GM19043 (cell line): Measurements from ENCODE around the gene PLAAT5.
"Not testable (repeated sequence)": the region's sequence is repeated elsewhere in the genome, so short reads cannot be mapped to it uniquely, and the experiment has no call there.

Source experiments
- ATAC-seq: cut with Tn5 transposase; IDR thresholded peaks from one replicate; pipeline ENCODE4 v1.9.1; 2021; ENCODE audit warnings: low read depth; ENCODE audit not compliant: unreplicated experiment

The PLAAT5 gene, protein sequence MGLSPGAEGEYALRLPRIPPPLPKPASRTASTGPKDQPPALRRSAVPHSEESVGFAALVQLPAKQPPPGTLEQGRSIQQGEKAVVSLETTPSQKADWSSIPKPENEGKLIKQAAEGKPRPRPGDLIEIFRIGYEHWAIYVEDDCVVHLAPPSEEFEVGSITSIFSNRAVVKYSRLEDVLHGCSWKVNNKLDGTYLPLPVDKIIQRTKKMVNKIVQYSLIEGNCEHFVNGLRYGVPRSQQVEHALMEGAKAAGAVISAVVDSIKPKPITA

GRCh38 chr11:63490551-63491239, at the start of gene PLAAT5:
Gene PLAAT5, minus strand, starts transcription at chr11:63491167. Its CDS starts 133 bp downstream, at chr11:63491034.
- ATAC-seq, result no peak

- ATAC-seq, result no peak
Measured at GRCh38 chr11:63537293-63538101, 46.5 kb upstream of the PLAAT5 start.

DNA sequence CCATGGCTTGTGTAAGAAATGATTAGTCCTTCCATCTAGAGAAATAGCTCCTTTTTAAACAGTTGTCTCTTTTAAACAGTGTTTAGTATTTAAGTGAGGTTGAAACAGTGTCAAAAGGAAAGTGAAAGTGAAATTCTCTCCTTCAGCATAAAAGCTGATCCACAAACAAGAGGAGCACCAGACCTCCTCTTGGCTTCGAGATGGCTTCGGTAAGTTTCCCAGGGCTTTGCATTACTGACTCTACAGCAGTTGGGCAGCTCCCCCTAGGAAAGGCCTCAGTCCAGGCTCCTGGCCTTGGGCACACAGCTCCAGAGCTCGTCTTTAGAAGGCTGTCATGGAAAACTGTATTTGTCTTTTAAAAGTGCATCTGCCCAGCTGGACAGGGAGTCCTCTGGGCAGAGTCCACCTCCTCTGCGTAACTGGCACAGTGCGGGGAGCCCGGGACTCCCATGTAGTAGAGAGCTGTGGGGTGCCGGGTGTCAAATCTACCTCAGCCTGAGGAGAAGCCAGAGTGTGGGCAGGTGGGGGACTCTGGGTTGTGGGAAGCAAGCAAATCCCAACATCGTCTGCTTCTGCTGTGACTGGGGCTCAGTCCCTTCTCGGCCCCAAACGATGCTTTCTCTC, 45.8 kb upstream of the PLAAT5 start, which contains the start of gene PLAAT4:
PLAAT4 (plus strand) TSS at position 140 of the 624 bp plus-strand sequence; CDS start at position 201, 61 bp downstream.
- no peak for ATAC-seq

DNA sequence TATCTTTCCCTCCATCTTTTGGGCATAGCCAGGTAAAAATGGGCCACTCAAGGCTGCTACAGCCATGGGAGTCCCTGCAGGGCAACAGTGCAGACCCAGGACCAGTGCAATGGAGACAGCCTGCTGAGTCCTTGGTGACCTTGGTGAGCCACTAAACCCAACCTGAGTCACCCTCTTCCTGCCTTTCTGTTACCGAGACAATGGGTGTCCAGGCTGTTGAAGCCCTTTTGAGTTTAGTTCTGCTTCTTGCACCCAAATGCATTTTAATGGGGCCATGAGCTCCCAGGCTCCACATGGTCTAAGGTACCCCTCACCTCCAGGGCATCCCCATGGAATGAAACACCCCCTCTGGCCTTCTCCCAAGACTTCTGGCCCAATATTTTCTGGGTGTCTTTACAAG, 44.8 kb upstream of the PLAAT5 start:
- ATAC-seq, result no peak

DNA sequence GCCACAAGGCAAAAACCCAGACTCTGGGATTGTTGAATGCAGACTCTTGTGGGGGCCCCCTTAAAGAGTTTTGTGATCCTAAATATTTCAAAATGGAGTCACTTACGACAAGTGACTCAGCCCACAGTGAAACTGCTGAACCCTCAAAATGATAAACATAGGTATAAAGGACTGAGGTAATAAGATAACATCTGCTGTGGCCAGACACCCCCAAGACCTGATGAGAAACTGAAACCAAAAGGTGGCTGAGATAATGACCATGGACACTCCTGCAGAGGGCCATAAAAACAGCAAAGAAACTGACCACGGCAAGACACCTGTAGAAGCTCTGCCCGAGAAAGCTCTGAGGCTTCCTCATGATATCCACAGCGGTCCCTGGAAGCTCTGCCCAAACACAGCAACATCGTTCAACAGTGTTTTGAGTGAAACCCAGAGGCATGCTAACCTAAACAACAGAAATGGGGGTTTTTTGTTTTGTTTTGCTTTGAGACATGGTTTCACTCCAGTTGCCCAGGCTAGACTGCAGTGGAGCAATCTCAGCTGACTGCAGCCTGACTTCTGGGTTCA, 44.0 kb upstream of the PLAAT5 start:
- no peak for ATAC-seq

GRCh38 chr11:63534076-63534475, 43.1 kb upstream of the PLAAT5 start:
- ATAC-seq, result no peak

DNA sequence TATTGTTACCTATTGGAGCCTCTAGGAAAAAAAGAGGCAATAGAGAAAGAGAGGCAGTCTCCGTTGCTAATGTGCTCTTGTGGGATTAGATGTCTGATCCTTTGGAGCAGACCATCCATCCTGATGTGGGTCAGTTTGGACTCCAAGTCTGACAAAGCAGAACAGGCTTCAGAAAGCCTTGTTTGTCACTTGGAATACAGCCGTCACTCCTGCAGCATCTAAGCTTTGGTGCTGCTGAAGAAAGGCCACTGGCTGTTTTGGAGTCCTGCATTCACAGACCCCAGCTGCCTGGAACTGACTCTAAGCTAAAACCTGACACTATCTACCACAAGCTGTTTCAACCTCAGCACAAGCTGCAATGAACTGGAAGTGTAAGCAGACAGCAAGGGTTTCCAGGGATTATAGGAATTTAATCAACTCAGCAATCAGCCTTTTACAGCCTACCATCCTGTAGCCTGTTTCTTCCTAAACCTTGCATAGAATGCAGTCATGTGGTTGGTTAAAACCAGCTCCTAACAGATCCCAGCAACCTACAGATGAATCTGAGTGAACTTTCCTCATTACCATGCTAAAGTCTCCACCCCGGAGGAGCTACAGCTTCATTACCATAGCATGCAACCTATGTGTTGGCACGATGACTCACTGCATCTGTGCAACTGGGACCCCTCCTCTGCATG, 42.0 kb upstream of the PLAAT5 start:
- ATAC-seq, result no peak

DNA sequence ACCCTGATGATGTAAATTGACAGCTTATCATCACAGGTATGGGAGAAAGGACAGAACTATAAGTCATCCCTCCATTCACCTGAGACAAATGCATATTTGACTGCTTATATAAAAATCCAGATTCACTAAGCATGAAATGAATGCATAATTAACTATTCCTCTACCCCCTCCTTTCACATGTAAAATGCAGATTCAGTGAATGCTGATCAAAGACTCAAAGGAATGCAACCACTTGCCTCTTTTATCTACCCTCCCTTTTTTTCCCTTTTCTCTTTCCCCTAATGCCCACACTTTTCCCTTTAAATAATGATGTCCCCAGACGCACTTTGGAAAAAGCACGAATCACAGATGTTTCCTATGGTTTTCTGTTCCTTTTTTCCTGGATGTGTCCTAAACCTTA, 41.1 kb upstream of the PLAAT5 start:
- ATAC-seq, result no peak

DNA sequence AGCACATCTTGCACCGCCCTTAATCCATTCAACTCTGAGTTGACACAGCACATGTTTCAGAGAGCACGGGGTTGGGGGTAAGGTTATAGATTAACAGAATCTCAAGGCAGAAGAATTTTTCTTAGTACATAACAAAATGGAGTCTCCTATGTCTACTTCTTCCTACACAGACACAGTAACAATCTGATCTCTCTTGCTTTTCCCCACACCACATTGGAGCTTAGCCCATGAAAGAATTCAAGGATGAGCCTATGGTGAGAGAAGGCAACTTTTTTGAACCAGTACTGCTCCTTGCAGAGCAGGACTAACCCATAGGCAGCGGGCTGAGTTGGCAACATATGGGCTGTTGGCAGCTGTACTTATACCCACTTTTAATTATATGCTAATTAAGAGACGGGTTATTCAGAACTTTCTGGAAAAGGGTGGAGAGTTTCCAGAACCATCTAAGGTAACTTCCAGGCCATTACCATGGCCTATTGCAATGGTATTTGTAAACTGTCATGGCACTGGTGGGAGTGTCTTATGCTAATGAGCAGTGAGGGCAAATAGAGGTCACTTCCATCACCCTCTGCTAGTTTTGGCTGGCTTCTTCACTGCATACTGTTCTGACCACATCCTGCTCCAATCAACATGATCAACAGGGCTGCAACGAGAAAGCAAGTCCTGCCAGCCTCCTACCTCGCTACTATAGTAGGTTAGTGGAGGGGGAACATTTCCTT, 40.3 kb upstream of the PLAAT5 start:
- ATAC-seq, result peak; percentile 82

DNA sequence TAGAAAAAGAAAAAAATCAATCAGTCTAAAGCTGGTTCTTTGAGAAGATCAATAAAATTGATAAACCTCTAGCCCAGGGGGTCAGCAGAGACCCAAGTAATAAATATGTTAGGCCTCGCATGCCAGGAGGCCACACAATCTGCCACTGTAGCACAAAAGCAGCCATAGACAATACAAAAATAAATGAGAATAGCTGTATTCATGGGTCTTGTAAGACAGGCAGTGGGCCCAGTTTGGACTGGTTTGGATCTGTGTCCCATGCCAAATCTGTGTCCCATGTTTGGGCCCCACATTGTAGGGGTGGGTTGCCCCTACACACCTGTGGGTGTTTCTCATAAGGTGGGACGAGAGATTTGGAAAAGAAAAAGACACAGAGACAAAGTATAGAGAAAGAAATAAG, 39.1 kb upstream of the PLAAT5 start:
- no peak for ATAC-seq

DNA sequence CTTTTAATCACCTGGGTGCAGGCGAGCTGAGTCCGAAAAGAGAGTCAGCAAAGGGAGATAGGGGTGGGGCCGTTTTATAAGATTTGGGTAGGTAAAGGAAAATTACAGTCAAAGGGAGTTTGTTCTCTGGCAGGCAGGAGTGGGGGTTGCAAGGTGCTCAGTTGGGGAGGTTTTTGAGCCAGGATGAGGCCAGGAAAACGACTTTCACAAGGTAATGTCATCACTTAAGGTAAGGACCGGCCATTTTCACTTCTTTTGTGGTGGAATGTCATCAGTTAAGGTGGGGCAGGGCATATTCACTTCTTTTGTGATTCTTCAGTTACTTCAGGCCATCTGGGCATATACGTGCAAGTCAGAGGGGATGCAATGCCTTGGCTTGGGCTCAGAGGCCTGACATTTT, 38.4 kb upstream of the PLAAT5 start:
- not testable (repeated sequence) for ATAC-seq

- ATAC-seq, result not testable (repeated sequence)
Measured at GRCh38 chr11:63528729-63529278, 37.8 kb upstream of the PLAAT5 start.

DNA sequence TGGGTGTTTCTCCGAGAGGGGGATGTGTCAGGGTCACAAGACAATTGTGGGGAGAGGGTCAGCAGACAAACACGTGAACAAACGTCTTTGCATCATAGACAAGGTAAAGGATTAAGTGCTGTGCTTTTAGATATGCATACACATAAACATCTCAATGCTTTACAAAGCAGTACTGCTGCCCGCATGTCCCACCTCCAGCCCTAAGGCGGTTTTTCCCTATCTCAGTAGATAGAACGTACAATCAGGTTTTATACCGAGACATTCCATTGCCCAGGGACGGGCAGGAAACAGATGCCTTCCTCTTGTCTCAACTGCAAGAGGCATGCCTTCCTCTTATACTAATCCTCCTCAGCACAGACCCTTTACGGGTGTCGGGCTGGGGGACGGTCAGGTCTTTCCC, 37.2 kb upstream of the PLAAT5 start:
- not testable (repeated sequence) for ATAC-seq

- ATAC-seq, result no peak
Measured at GRCh38 chr11:63527667-63528066, 36.7 kb upstream of the PLAAT5 start.

- no peak for ATAC-seq
Measured at GRCh38 chr11:63523151-63523550, 32.2 kb upstream of the PLAAT5 start.

GRCh38 chr11:63521896-63522295, 30.9 kb upstream of the PLAAT5 start:
- no peak for ATAC-seq

DNA sequence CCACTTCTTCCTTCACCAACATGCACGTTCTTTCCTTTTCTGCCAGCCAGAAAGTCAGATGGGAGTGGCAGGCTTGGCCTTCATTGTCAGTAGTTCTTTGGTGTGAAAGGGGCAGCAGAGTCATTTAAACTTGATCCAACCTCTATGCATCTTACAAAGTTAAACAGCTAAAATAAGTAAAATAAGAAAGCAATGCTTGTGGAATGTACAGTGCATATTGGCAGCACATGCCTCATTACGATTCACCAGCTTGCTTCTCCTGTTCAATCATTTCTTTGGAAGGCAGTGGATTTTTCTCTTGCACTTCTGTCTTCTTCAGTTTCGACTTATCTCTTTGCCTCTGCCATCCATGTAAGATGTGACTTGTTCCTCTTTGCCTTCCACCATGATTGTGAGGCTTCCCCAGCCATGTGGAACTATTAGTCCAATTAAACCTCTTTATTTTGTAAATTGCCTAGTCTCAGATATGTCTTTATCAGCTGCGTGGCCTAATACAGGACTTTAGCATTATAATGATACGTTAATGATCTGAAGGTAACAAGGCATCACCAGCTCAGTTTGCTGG, 29.7 kb upstream of the PLAAT5 start:
- ATAC-seq, result no peak

GRCh38 chr11:63518548-63518947, 27.6 kb upstream of the PLAAT5 start:
- ATAC-seq, result no peak

DNA sequence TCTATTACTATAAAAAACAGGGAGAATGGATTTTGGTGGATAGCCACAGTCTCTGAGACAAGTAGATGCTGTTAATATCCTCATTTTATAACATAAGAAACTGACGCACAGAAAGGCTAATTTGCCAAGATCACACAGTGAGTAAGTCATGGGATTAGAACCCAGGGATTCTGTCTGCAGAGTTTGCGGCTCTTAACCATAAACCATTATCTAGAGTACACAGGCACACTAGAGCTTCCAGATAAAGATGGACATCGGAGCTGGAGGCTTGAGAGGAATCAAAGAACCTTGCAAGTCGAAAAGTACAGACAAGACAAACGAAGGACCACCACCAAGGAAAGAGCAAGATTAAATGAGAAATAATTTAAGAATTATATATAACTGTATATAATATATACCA, 26.2 kb upstream of the PLAAT5 start:
- ATAC-seq, result no peak
